K562 (cell line): ENCODE measurements around the gene SLC25A53. TPM values are rescaled to one million over a fixed set of nuclear protein-coding genes. Genes with fewer than 3 reads are reported as not detected.

Source experiments
- CHAMP1 ChIP-seq: fragments of 450-650 bp; IDR thresholded peaks from 2 replicates; pipeline ENCODE4 v1.6.1; 2016; ENCODE audit warnings: mild to moderate bottlenecking
- CHD2 ChIP-seq: IDR thresholded peaks from 2 replicates; pipeline ENCODE4 v1.6.1; 2011; ENCODE audit warnings: low read depth, low read length
- FOXA1 ChIP-seq: fragments of 450-650 bp; IDR thresholded peaks from 2 replicates; pipeline ENCODE4 v1.6.1; 2016; ENCODE audit warnings: mild to moderate bottlenecking, borderline replicate concordance
- HBP1 ChIP-seq: fragments of 450-650 bp; formaldehyde crosslinking; IDR thresholded peaks from 2 replicates; pipeline ENCODE4 v1.4.0; 2022; ENCODE audit warnings: missing genetic modification characterization
- PPARD ChIP-seq: fragments of 250-450 bp; sonication (Bioruptor Pico); IDR thresholded peaks from 2 replicates; pipeline ENCODE4 v1.8.0; 2022; ENCODE audit warnings: inconsistent platforms, mild to moderate bottlenecking, moderate library complexity
- STAT5A ChIP-seq: IDR thresholded peaks from 2 replicates; pipeline ENCODE4 v1.6.1; 2012; ENCODE audit warnings: low read length, inconsistent platforms, borderline replicate concordance
- TAF9B ChIP-seq: fragments of 450-650 bp; IDR thresholded peaks from 2 replicates; pipeline ENCODE4 v1.6.1; 2018; ENCODE audit warnings: mild to moderate bottlenecking; ENCODE audit not compliant: partially characterized antibody
- YY1 ChIP-seq, 3 experiments: IDR thresholded peaks; 2 replicates each; pipeline ENCODE4 v1.6.1; 2011; ENCODE audit warnings: low read length in 2 of 3, mild to moderate bottlenecking in 2 of 3, moderate library complexity in 2 of 3, borderline replicate concordance in 1 of 3, control low read depth in 1 of 3, low read depth in 1 of 3; ENCODE audit not compliant: insufficient read depth in 3 of 3, insufficient replicate concordance in 2 of 3, control insufficient read depth in 1 of 3, insufficient read length in 1 of 3; ENCODE audit errors: extremely low read depth in 1 of 3
- polyA plus RNA-seq, 8 experiments: library from polyadenylated mRNA; depleted of rRNA in 4 of 8; stranded (reverse) in 5 of 8; unstranded in 3 of 8; fragments of >200 nt; fragmentation: Nextera tagmentation in 2 of 8; fragmentation: Illumina TruSeq in 1 of 8; extraction: Ambion mirVana in 2 of 8; extraction: Trizol in 1 of 8; gene quantifications; 2 replicates each; pipeline versions ENCODE4 v1.2.1 to v1.2.3, GENCODE V29; 2011 to 2014; ENCODE audit warnings: inconsistent platforms in 1 of 8, missing spikeins in 1 of 8
- total RNA-seq, 7 experiments: library from RNA; depleted of rRNA in 6 of 7; stranded (reverse); fragments of >200 nt in 6 of 7; fragmentation: Illumina TruSeq in 2 of 7; extraction: Trizol in 2 of 7; gene quantifications; 2 replicates each; pipeline versions ENCODE4 v1.2.1 to v1.2.3, GENCODE V29; 2011 to 2021; ENCODE audit warnings: low replicate concordance in 1 of 7
- TF ChIP-seq, protein P1 (sequence below): sonication (generic); formaldehyde crosslinking; IDR thresholded peaks from 2 replicates; pipeline ENCODE4 v1.8.1; 2023; ENCODE audit warnings: mild to moderate bottlenecking, missing genetic modification reagents
- TF ChIP-seq, protein P2 (sequence below): sonication (generic); formaldehyde crosslinking; IDR thresholded peaks from 2 replicates; pipeline ENCODE4 v1.8.0; 2023; ENCODE audit warnings: missing genetic modification reagents, mild to moderate bottlenecking, borderline replicate concordance
- TF ChIP-seq, protein P3 (sequence below): fragments of 250-450 bp; sonication (Bioruptor Pico); IDR thresholded peaks from 2 replicates; pipeline ENCODE4 v1.4.0; 2020; ENCODE audit warnings: mild to moderate bottlenecking

Gene SLC25A53
- total and polyA plus RNA-seq, 9 of the 15 experiments (the other 6 are each of a cell fraction or from before 2014, with no cell fraction given), result 2.4 to 8.6 (median 5.6) TPM

DNA sequence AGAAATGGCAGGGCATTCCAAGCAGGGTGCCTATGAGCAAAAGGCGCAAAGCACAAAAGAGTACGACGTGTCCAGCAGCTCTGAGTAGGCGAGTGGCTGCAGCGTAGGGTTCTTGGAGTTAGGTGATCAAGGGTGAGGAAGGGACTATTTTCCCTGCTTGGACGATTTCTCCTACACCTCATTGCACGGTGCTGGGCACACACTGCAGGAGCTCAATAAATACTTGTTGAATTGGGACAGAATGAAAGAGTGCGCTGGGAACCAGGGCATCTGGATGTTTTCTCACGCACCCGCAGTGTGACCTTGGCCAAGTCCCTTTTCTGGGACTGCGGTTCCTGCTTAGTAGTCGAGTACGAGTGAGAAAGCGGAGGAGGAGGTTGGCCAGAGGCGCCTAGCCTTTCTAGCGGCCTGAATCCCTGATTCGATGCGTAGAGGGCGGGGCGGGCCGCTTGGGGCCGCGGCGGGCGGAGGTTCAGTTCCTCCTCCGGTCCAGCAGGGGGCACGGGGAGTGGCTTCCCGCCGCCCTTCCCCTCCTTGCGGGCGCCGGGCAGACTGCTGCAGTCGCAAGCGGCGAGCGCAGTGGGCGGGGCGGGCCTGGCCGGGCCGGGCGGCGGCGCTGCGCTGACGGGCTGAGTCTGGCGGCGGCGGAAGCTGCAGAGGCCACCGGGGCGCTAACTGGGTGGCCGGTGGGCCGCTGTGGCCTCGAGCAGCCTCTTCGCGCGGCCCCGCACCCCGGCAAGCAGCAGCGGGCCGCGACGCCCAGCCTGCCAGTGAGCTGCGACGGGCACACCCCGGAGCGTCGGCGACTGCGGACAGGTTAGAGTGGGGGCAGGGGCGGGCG is 9.3 kb upstream of the SLC25A53 start, which contains the start of gene FAM199X (continued):
- TF ChIP-seq PPARD (CRISPR knock-in tag) (no peak), STAT5A (no peak; the same call in 1 of the 2 replicates), TAF9B (peak; percentile 62), YY1 (IDR thresholded peaks at IDR 0.05; ENCODE audit: borderline replicate concordance in 1 of 3, control insufficient read depth in 1 of 3, extremely low read depth in 1 of 3, insufficient read depth in 3 of 3, insufficient read length in 1 of 3, insufficient replicate concordance in 2 of 3, low read depth in 1 of 3, low read length in 2 of 3) (peak in 1 of 3 experiments; percentile 49), CHD2 (peak; percentile 60), FOXA1 (no peak), CHAMP1 (no peak), HBP1 (no peak)
- TF ChIP-seq, protein P1, sequence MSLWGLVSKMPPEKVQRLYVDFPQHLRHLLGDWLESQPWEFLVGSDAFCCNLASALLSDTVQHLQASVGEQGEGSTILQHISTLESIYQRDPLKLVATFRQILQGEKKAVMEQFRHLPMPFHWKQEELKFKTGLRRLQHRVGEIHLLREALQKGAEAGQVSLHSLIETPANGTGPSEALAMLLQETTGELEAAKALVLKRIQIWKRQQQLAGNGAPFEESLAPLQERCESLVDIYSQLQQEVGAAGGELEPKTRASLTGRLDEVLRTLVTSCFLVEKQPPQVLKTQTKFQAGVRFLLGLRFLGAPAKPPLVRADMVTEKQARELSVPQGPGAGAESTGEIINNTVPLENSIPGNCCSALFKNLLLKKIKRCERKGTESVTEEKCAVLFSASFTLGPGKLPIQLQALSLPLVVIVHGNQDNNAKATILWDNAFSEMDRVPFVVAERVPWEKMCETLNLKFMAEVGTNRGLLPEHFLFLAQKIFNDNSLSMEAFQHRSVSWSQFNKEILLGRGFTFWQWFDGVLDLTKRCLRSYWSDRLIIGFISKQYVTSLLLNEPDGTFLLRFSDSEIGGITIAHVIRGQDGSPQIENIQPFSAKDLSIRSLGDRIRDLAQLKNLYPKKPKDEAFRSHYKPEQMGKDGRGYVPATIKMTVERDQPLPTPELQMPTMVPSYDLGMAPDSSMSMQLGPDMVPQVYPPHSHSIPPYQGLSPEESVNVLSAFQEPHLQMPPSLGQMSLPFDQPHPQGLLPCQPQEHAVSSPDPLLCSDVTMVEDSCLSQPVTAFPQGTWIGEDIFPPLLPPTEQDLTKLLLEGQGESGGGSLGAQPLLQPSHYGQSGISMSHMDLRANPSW (CRISPR knock-in tag), result no peak
- TF ChIP-seq, protein P2, sequence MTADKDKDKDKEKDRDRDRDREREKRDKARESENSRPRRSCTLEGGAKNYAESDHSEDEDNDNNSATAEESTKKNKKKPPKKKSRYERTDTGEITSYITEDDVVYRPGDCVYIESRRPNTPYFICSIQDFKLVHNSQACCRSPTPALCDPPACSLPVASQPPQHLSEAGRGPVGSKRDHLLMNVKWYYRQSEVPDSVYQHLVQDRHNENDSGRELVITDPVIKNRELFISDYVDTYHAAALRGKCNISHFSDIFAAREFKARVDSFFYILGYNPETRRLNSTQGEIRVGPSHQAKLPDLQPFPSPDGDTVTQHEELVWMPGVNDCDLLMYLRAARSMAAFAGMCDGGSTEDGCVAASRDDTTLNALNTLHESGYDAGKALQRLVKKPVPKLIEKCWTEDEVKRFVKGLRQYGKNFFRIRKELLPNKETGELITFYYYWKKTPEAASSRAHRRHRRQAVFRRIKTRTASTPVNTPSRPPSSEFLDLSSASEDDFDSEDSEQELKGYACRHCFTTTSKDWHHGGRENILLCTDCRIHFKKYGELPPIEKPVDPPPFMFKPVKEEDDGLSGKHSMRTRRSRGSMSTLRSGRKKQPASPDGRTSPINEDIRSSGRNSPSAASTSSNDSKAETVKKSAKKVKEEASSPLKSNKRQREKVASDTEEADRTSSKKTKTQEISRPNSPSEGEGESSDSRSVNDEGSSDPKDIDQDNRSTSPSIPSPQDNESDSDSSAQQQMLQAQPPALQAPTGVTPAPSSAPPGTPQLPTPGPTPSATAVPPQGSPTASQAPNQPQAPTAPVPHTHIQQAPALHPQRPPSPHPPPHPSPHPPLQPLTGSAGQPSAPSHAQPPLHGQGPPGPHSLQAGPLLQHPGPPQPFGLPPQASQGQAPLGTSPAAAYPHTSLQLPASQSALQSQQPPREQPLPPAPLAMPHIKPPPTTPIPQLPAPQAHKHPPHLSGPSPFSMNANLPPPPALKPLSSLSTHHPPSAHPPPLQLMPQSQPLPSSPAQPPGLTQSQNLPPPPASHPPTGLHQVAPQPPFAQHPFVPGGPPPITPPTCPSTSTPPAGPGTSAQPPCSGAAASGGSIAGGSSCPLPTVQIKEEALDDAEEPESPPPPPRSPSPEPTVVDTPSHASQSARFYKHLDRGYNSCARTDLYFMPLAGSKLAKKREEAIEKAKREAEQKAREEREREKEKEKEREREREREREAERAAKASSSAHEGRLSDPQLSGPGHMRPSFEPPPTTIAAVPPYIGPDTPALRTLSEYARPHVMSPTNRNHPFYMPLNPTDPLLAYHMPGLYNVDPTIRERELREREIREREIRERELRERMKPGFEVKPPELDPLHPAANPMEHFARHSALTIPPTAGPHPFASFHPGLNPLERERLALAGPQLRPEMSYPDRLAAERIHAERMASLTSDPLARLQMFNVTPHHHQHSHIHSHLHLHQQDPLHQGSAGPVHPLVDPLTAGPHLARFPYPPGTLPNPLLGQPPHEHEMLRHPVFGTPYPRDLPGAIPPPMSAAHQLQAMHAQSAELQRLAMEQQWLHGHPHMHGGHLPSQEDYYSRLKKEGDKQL, result no peak
- TF ChIP-seq, protein P3, sequence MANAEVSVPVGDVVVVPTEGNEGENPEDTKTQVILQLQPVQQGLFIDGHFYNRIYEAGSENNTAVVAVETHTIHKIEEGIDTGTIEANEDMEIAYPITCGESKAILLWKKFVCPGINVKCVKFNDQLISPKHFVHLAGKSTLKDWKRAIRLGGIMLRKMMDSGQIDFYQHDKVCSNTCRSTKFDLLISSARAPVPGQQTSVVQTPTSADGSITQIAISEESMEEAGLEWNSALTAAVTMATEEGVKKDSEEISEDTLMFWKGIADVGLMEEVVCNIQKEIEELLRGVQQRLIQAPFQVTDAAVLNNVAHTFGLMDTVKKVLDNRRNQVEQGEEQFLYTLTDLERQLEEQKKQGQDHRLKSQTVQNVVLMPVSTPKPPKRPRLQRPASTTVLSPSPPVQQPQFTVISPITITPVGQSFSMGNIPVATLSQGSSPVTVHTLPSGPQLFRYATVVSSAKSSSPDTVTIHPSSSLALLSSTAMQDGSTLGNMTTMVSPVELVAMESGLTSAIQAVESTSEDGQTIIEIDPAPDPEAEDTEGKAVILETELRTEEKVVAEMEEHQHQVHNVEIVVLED (CRISPR knock-in tag), result peak; percentile 64
